Suprapubic skin (tissue), 4 donors: ENCODE results near the gene FOXJ1.

Source experiments
- CTCF ChIP-seq, 2 donors: fragments of 200-600 bp in 1 of 2; fragments of 450-650 bp in 1 of 2; sonication (generic) in 1 of 2; IDR thresholded peaks; one replicate each; pipeline ENCODE4 v1.5.1; 2016 to 2019; ENCODE audit warnings: antibody characterized with exemption in 2 of 2, mild to moderate bottlenecking in 1 of 2, moderate library complexity in 1 of 2
- EP300 ChIP-seq: sonication (generic); formaldehyde crosslinking; IDR thresholded peaks from one replicate; pipeline ENCODE4 v1.6.1; 2017; ENCODE audit warnings: antibody characterized with exemption
- POLR2A ChIP-seq, 2 donors: fragments of 450-650 bp; IDR thresholded peaks; one replicate each; pipeline ENCODE4 v1.6.1; 2017; ENCODE audit warnings: antibody characterized with exemption in 2 of 2, mild to moderate bottlenecking in 2 of 2, moderate library complexity in 2 of 2
- POLR2AphosphoS5 ChIP-seq, 3 donors: sonication (generic); formaldehyde crosslinking; IDR thresholded peaks; one replicate each; pipeline ENCODE4 v1.6.1; 2017; ENCODE audit warnings: antibody characterized with exemption in 3 of 3

GRCh38 chr17:76188213-76189016 lies 47.4 kb upstream of the FOXJ1 start:
- TF ChIP-seq POLR2AphosphoS5 (IDR thresholded peaks at IDR 0.05) (no peak), CTCF (IDR thresholded peaks at IDR 0.05) (no peak), POLR2A (IDR thresholded peaks at IDR 0.05) (no peak), EP300 (no peak)
